Adrenal gland (tissue), 5 donors: Measurements from ENCODE around the gene POLR1C.

Experiments used
- POLR2A ChIP-seq, 2 donors: fragments of 450-650 bp; IDR thresholded peaks; one replicate each; pipeline ENCODE4 v1.6.1; 2017; ENCODE audit warnings: antibody characterized with exemption in 2 of 2, mild to moderate bottlenecking in 2 of 2, moderate library complexity in 1 of 2
- TF ChIP-seq, protein P1 (sequence below), 6 experiments: fragments of 450-650 bp in 4 of 6; fragments of 200-600 bp in 2 of 6; sonication (generic) in 1 of 6; IDR thresholded peaks; 1 replicate in 5 of 6; 2 replicates in 1 of 6; pipeline versions ENCODE4 v1.5.1 to v1.8.0; 2016 to 2021; ENCODE audit warnings: antibody characterized with exemption in 6 of 6, mild to moderate bottlenecking in 2 of 6, moderate library complexity in 1 of 6
- donor health status: DM: no; HTN: no; CAD: no.

DNA sequence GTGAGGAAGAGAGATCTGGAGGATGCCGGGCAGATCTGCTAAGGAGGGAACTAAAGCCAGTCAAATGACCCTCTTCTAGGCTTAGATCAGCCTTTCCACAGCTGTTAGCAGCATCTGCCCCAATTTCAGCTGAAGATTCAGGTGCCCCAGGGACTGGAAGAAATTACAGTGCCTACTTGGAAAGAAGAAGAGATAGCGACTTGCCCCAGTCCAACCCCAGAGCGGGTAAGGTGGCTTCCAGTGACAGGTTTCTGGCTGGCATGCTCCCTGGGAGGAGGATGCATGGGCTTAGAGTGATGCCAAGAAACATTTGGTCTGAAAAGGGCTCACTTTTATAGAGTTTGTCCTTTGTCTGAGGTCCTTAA, 38.9 kb upstream of the POLR1C start:
- TF ChIP-seq, protein P1, sequence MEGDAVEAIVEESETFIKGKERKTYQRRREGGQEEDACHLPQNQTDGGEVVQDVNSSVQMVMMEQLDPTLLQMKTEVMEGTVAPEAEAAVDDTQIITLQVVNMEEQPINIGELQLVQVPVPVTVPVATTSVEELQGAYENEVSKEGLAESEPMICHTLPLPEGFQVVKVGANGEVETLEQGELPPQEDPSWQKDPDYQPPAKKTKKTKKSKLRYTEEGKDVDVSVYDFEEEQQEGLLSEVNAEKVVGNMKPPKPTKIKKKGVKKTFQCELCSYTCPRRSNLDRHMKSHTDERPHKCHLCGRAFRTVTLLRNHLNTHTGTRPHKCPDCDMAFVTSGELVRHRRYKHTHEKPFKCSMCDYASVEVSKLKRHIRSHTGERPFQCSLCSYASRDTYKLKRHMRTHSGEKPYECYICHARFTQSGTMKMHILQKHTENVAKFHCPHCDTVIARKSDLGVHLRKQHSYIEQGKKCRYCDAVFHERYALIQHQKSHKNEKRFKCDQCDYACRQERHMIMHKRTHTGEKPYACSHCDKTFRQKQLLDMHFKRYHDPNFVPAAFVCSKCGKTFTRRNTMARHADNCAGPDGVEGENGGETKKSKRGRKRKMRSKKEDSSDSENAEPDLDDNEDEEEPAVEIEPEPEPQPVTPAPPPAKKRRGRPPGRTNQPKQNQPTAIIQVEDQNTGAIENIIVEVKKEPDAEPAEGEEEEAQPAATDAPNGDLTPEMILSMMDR (IDR thresholded peaks at IDR 0.05): no peak
- no peak for TF ChIP-seq POLR2A (IDR thresholded peaks at IDR 0.05)
